Panc1 (cell line): ENCODE data around the gene CALCB.

Experiments
- POLR2AphosphoS5 ChIP-seq: IDR thresholded peaks from 2 replicates; pipeline ENCODE4 v1.6.1; 2012; ENCODE audit warnings: mild to moderate bottlenecking, low read depth, low read length, moderate library complexity
- REST ChIP-seq, 2 experiments: IDR thresholded peaks; 2 replicates each; pipeline ENCODE4 v1.6.1; 2011 to 2012; ENCODE audit warnings: low read depth in 2 of 2, control low read depth in 1 of 2, low read length in 1 of 2, mild to moderate bottlenecking in 1 of 2, moderate library complexity in 1 of 2; ENCODE audit not compliant: insufficient read depth in 1 of 2
- SIN3A ChIP-seq: IDR thresholded peaks from 2 replicates; pipeline ENCODE4 v1.6.1; 2012; ENCODE audit warnings: low read depth, mild to moderate bottlenecking, low read length, moderate library complexity, borderline replicate concordance; ENCODE audit not compliant: insufficient read depth
- TF ChIP-seq, protein P1 (sequence below): fragments of 450-650 bp; IDR thresholded peaks from 2 replicates; pipeline ENCODE4 v1.5.1; 2017; ENCODE audit warnings: mild to moderate bottlenecking

DNA sequence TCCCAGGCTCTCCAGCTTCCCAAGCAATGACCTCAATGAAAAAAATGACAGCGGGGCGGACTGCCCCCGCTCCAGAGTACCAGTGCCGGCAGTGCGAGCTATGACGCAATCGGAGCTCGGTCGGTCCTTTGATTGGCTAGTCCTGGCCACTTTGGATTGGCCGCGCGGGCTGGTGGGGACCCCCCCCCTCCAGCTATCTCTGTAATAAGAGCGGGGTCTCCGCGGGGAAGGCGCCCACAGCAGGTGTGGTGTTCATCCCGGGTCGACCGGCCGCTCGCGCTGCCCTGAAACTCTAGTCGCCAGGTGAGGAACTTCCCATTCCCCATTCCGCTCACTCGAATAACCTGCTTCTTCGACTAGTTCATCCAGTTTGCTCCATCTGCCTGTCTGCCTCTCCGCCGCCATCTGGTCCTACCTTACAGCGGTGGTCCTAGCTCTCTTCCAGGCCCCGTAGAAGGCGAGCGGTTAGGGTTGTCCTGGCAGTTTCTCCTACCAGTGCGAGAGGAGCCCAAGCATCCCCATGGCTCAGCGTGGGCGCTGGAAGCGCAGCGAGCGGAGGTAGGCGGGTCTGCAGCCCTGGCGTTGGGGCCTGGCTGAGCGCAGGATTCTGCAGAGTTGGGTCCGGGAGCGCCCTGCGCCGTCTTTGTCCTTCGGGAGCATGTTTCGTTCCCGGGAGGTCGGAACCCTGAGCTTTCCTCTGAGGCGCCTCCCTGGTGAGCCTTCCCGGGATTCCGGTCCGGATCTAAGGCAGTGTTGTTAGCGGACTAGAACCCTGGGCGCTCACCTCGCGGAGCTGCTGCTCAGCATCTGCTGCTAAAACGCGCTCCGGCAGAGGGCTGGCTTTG lies at the start of gene CALCB:
- TF ChIP-seq, protein P1, sequence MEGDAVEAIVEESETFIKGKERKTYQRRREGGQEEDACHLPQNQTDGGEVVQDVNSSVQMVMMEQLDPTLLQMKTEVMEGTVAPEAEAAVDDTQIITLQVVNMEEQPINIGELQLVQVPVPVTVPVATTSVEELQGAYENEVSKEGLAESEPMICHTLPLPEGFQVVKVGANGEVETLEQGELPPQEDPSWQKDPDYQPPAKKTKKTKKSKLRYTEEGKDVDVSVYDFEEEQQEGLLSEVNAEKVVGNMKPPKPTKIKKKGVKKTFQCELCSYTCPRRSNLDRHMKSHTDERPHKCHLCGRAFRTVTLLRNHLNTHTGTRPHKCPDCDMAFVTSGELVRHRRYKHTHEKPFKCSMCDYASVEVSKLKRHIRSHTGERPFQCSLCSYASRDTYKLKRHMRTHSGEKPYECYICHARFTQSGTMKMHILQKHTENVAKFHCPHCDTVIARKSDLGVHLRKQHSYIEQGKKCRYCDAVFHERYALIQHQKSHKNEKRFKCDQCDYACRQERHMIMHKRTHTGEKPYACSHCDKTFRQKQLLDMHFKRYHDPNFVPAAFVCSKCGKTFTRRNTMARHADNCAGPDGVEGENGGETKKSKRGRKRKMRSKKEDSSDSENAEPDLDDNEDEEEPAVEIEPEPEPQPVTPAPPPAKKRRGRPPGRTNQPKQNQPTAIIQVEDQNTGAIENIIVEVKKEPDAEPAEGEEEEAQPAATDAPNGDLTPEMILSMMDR: no peak
- TF ChIP-seq REST (IDR thresholded peaks at IDR 0.05; ENCODE audit: insufficient read depth in 1 of 2, low read depth in 2 of 2, low read length in 1 of 2) (no peak), POLR2AphosphoS5 (no peak), SIN3A (no peak)
